ENCODE results near the gene CANT1.
"Not testable (repeated sequence)": the region's sequence is repeated elsewhere in the genome, so short reads cannot be mapped to it uniquely, and the experiment has no call there.

CANT1 gene

DNA sequence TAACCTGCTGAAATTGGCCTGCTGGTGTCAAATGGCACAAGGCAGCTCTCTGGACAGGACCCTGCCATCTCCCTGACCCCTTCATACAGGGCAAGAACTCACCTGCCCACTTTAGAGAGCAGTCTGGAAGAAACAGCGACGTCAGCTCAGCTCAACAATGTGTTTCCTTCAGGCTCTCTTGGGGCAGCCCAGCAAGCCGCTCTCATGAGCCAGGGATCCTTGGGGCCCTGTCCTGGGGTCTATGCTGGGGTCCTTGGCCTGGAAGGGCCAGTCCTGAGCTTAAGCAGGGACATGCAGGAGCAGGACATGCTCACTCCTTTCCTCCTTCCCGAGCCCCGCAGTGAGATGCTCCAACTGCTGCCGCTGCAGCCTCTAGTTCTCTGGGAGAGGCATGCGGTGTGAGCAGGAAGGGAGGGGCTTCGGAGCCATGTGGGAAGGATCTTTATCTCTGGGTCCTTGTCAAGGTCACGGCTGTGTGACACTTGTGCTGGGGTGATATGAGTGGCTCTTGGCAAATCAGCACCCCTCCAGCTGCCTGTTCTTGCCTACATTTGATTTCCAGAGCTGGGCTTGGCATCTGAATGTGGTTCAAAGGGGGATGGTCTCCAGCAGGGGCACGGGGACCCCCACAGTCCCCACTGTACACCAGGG, 17.8 kb upstream of the CANT1 start:
- FAIRE-seq, result no peak

DNA sequence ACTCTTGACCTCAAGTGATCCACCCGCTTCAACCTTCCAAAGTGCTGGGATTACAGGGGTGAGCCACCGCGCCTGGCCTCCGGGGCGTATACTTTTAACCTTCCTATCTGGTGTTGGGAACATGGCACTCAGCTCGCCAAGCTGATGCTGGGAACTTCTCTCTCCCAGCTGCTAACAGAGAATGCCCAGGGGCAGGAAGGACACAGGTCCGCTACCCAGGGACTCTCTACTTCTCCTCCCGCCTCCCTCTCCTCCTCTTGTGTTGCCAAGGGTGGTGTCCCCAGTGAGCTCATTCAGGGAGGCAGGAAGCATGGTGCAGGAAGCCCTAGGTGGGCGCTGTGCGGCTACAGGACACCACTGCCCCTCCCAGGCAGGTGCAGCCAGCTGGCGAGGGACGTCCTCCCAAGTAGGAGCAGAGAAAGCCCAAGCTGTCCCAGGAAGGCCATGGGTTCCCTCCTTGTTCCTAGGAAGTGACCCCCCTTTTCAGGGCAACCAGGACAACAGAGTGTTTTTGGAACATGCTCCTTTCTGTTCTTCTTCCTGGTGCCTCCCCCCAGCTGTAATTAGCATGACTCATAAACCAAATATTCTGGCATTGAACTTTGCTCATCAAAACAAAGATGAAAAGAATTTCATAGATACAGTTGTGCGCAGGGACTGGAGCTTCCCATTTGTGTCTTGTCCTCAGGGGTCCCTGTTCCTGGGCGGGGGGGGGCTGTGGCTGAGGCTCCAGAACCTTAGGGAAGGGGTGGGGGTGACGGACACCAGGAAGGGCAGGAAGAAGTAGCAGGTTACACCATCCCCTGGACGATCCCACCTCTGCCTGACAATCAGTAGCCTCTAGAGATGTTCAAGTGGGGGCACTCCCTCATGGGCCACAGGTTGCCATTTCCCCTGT, 17.1 kb upstream of the CANT1 start:
- FAIRE-seq, result no peak

DNA sequence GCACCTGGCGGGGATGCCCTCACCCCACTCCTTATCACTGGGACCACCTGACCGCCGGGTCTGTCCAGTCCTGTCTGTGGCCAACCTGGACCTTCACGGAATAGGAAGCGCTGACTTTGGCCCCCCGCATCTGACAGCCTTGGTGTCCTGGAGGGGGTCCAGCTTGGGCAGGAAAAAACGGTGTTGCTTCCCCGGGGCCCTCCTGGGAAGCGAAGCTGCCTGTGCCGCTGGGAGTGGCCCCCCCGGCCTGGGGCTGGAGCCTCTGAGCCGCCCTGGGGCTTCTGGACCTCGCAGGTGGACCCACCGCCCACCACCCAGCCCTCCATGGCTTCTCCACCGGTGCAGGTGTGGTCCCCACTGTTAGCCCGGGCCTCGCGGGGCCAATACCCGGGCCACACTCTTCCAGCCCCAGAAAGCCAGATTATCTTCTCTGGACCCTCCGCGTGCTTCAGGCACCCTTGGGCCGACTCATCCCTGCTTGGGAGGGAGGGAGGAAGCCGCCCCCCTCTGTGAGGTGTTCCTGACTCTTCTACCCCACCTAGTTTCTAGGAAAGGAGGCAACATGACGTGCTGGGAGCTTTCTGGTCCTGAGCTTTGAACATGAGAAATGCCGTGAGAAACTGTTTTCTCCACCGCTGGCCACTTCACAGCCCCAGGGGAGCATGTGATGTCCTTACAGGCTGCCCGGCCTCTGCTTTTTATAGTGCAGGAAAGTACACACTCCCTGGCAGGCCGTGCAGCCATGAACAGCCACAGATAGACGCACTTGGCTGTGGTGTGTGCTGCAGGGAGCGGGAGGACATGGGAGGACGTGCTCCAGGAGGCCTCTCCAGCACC, 15.6 kb upstream of the CANT1 start:
- FAIRE-seq, result no peak

- FAIRE-seq, result no peak
Observed at GRCh38 chr17:79023886-79024771, 14.6 kb upstream of the CANT1 start, which contains the start of gene C1QTNF1. TSS of gene C1QTNF1 (plus strand) at chr17:79024169. CDS start at chr17:79043969, 19,800 bp downstream.

DNA sequence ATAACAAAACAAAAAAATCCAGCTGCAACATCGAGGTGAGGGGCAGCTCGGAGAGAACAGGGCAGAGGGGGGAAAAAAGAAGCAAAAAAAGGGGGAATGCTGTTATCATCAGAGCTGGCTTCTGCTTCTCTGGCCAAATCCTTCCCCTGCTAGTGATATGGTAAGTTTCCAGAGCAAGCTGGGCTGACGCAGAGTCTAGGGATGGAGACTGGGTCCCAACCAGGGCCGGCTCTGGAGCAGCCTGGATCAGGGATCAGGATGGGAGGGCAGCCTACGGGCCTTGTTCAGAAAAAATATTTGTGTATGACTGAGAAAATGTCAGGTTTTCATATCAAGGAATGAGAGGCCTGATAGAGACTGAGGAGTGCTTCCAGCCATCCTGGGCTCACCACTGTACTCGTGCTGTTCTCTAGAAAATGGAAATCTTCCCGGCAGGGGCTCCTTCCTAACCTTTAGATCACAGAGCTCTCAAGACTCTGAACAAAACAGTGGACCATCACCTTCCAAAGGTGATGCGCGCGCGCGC, 13.7 kb upstream of the CANT1 start:
- FAIRE-seq, result no peak

GRCh38 chr17:79022507-79022991, 13.0 kb upstream of the CANT1 start:
- no peak for FAIRE-seq

DNA sequence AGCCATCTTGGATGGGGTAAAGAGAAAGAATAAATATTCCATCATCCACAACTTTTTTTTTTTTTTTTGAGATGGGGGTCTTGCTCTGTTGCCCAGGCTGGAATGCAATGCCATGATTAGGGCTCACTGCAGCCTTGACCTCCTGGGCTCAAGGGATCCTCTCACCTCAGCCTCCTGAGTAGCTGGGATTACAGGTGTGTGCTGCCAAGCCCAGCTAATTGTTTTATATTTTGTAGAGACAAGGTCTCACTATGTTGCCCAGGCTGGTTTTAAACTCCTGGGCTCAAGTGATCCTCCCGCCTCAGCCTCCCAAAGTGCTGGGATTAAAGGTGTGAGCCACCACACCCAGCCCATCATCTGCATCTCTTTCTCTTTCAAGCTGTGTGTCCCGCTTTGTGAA, 12.4 kb upstream of the CANT1 start:
- FAIRE-seq, result not testable (repeated sequence)

- no peak for FAIRE-seq
Observed at GRCh38 chr17:79020631-79021301, 11.2 kb upstream of the CANT1 start.

DNA sequence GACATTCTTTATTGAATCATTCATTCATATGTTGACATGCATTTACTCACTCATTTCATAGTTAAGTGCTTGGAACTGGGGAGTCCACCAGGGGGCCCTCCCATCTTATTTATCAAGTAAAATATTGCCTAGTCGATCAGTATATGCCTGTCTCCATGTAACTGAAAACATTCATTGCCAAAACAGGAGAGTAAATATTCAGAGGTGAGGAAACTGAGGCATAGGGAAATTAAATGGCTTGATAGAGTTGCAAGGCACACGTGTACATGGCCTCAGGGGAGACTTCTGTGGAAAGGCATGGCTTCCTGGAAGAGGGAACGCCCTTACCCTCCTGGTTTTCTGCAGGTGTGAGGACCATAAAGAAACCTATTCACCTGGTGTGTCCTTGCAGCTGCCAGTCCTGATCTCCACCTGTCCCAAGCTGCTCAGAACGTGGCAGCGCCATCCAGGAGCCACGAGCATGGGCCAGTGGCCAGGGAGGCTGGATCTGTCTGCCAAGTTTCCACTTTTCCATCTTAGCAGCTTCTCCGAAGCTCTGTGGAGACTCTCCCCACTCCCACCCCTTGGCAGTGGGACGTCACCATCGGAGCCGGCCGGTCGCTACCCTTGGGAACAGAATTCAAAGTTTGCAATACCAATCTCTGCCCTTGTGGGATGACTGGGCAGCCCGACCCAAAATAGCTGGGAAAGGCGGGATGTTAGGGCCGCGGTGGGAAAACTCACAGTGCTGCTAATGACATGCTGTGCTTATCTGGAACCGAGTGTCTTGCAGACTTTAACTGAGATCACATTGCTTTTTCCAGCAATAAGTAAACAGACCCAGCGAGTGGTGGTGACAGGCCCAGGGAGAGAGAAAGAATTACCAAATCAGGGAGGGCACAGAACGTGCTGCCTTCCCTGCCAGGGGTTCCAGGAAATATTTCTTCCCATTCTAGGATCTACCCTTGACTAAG, 10.3 kb upstream of the CANT1 start:
- no peak for FAIRE-seq

DNA sequence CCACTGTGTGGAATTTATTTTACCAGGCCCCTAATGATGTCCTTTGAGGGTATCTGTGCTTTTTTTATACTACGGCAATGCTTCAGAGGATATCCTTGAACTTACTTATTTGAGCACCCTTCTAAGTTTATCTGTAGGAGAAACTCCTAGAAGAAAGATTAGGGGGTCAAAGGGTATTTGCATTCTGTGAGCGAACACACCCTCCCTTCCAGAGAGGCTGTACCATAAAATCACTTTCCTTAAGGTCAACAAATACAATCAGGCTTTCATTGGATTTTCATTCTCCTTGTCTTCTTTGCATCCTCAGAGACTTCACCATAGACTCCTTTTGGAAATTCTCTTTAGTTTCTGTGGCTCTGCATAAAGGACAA, 9.7 kb upstream of the CANT1 start:
- no peak for FAIRE-seq

DNA sequence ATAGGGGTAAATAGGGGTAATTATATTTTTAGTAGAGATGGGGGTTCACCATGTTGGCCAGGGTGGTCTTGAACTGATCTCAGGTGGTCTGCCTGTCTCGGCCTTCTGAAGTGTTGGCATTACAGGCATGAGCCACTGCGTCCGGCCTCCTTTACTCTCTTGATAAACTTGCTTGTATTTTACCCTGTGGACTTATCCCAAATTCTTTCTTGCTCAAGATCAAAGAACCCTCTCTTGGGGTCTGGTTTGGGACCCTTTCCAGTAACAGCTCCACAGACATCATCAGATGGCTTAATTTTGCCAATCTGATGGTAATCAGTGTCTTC, 8.8 kb upstream of the CANT1 start:
- FAIRE-seq, result no peak

DNA sequence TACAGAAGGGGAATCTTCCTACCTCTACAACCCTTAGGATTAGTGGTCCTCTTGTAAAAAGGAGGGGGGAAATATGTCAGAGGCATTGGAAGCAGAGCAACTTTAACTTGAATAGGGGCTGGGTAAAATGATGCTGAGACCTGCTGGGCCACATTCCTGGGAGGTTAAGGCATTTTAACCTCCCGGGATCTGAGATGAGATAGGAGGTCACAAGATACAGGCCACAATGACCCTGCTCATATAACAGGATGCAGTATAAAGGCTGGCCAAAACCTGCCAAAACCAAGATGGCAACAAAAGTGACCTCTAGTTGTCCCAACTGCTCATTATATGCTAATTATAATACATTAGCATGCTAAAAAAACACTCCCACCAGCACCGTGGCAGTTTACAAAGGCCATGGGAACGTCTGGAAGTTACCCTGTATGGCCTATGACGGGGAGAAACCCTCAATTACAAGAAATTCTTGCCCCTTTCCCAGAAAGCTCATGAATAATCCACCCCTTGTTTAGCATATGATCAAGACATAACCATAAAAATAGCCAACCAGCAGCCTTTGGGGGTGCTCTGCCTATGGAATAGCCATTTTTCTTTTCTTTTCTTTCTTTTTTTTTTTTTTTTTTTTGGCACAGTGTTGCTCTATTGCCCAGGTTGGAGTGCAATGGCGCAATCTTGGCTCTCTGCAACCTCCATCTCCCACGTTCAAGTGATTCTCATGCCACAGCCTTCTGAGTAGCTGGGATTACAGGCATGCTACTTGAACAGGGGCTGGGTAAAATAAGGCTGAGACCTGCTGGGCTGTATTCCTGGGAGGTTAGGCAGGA, 8.2 kb upstream of the CANT1 start:
- no peak for FAIRE-seq

DNA sequence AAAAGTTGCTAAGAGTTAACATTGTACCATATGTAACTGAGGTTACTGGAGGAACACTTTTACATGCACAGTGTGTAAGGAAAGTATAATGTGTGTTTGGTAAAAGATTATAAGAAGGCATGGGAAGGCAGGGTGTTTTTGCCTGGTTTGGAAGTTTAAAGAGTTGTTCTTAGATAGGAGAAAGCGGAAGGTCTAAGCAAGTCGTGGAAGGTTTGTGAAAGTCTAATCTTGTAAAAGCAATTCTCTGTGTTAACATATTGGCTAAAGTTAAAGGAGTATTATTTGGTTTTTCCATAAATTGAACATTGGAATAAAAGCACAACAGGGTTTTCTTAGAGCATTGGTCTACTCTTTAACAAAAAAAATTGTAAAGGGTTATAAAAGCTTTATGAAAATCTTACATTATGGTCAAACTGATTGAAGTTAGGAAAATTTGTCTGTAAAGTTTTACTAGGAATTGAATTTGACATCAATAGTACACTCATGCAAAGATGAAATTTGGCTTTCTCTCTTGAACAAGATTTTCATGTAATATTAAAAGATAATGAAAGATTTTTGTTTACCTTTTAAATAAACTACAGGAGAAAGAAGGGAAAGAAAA, 4.7 kb upstream of the CANT1 start:
- no peak for FAIRE-seq

- FAIRE-seq, result no peak
Observed at GRCh38 chr17:79012563-79013134, 3.1 kb upstream of the CANT1 start.

GRCh38 chr17:79011451-79012147, 2.0 kb upstream of the CANT1 start:
- no peak for FAIRE-seq

DNA sequence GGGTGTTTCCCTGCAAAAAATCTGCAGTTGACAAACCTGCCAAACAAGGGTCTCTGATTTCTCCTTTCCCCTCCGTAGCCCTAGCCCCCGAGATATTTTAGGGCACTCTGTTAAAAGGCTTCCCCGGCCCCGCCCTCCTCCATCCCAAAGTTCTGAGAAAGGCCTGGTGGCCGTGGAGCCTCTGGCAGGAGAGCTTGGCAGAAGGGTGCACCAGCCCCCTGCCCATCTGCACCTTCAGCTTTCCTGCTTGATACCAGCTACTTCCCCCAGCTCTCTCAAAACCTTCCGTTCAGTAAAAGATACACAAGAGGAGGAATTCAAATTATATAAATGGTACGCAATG, 711 bp upstream of the CANT1 start:
- FAIRE-seq, result no peak

- no peak for FAIRE-seq
Observed at GRCh38 chr17:79008666-79009387, 737 bp downstream of the CANT1 start.
